Activated CD4-positive, alpha-beta memory T cell treated with anti-CD3 and anti-CD28 coated beads for 36 hours (primary cell): Measurements from ENCODE around the gene CCL28. TPM values are rescaled to one million over a fixed set of nuclear protein-coding genes. Genes with fewer than 3 reads are reported as not detected.
"Not testable (repeated sequence)": the region's sequence is repeated elsewhere in the genome, so short reads cannot be mapped to it uniquely, and the experiment has no call there.

ENCODE experiments used
- CTCF ChIA-PET: fragments of 350-600 bp; sonication (Branson Sonifier 250); formaldehyde crosslinking; loops from one replicate; lab custom pipeline; 2021; ENCODE audit warnings: antibody characterized with exemption, inconsistent platforms; lab: Charles Lee
- POLR2A ChIA-PET: fragments of 350-600 bp; sonication (Branson Sonifier 250); formaldehyde crosslinking; loops from one replicate; lab custom pipeline; 2021; ENCODE audit warnings: antibody characterized with exemption; lab: Charles Lee
- DNase-seq: peaks from one replicate; pipeline ENCODE4 v3.0.0-alpha.2; 2020
- H3K27ac Mint-ChIP-seq: one replicate; pipeline ENCODE4 v1.8.0; 2021; ENCODE audit warnings: mixed read lengths
- H3K27me3 Mint-ChIP-seq: one replicate; pipeline ENCODE4 v1.8.0; 2021; ENCODE audit warnings: mixed read lengths
- H3K36me3 Mint-ChIP-seq: one replicate; pipeline ENCODE4 v1.8.0; 2021; ENCODE audit warnings: mixed read lengths
- H3K4me1 Mint-ChIP-seq: one replicate; pipeline ENCODE4 v1.8.0; 2021; ENCODE audit warnings: low read depth, mixed read lengths
- H3K4me3 Mint-ChIP-seq: one replicate; pipeline ENCODE4 v1.8.0; 2021; ENCODE audit warnings: mild to moderate bottlenecking, mixed read lengths
- H3K9me3 Mint-ChIP-seq: one replicate; pipeline ENCODE4 v1.8.0; 2021; ENCODE audit warnings: mixed read lengths
- intact Hi-C: fragments of 100-400 bp; cut with micrococcal nuclease; formaldehyde crosslinking; loops from one replicate; pipeline ENCODE4 v1.15.1; 2023
- total RNA-seq, 2 experiments: library from RNA; stranded (reverse); gene quantifications; one replicate each; pipeline ENCODE4 v1.2.3, GENCODE V29; 2021

The CCL28 gene, protein sequence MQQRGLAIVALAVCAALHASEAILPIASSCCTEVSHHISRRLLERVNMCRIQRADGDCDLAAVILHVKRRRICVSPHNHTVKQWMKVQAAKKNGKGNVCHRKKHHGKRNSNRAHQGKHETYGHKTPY
- total RNA-seq = 1 to 10 TPM; 7.6 to 8.8 TPM

DNA sequence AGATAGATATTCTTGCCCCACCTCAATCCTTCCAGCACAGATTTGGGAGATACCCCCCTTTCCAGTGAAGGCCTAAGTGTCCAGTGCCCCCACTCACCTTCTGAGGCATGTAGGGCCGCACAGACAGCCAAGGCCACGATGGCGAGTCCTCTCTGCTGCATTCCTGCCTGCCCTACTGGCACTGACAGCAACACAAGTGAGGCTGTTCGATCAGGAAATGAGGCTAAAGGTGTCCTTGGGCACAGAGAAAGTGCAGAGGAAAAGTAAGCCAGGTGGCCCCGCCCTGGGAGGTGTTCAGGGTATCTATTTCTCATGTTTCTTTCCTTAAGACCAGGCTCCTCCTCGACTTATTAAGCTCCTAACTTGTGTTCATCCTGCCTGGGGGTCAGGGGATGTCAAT is at the start of gene CCL28:
Gene CCL28, minus strand, starts transcription at position 236 of the 400 bp plus-strand sequence. Its CDS starts 75 bp downstream, at position 161.
- ChIA-PET CTCF (interaction anchor here (0.6 kb wide), 2 partner anchors 22 to 62 kb away, joined by 3 to 5 read pairs; no protein-coding TSS in a partner anchor), POLR2A (no interaction called here)
- Mint-ChIP-seq H3K36me3 (no peaks in the 10 kb centered on the region), H3K27ac (no peak within 1 kb of the TSS), H3K9me3 (peaks cover 8% of the 10 kb centered on the region), H3K27me3 (no peaks in the 10 kb centered on the region), H3K4me3 (no peak within 1 kb of the TSS), H3K4me1 (no peaks in the 10 kb centered on the region)
- DNase-seq = no peak
- intact Hi-C loops = no loop called here

DNA sequence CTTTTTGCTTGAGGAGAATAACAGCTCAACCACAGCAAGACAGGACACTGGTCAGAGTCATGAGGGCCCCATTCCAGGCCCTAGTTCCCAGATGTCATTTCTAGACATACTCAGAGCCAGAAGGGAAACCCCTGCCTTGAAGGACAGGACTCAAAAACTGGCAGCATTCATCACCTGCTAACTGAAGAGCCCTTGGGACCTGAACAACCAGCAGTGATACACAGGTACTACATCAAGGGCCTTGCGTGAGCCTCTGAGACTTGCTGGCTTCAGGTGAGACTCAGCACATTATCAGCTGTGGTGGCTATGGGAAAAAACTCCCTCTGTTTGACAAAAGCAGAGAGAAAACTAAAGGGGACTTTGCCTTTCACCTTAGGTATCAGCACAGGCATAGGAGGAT is 48.9 kb upstream of the CCL28 start:
- Mint-ChIP-seq H3K9me3 (peaks cover 21% of the 10 kb centered on the region), H3K4me3 (no peak overlapping the region), H3K4me1 (peaks cover 3% of the 10 kb centered on the region), H3K27me3 (no peaks in the 10 kb centered on the region), H3K36me3 (peaks cover 66% of the 10 kb centered on the region), H3K27ac (no peak overlapping the region)
- intact Hi-C loops = no loop called here
- ChIA-PET POLR2A (no interaction called here), CTCF (no interaction called here)
- DNase-seq = no peak

DNA sequence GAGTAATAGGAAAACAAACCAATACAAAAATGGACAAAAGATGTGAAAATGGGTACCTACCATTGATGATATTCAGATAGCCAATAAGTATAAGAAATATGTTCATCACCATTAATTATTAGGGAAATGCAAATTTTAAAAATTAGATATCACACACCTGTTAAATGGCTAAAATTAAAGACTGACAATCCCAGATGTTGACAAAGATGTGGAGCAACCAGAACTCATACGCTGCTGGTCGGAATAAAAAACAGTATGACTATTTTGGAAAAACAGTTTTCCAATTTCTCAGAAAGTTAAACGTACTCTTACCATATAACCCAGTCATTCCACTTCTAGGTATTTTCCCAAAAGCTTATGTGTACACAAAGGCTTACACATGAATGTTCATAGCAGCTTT is 44.4 kb upstream of the CCL28 start:
- Mint-ChIP-seq H3K9me3 (peaks cover 18% of the 10 kb centered on the region), H3K27ac (no peak overlapping the region), H3K4me1 (peaks cover 1% of the 10 kb centered on the region), H3K27me3 (no peaks in the 10 kb centered on the region), H3K36me3 (peaks cover 63% of the 10 kb centered on the region), H3K4me3 (no peak overlapping the region)
- ChIA-PET POLR2A (no interaction called here), CTCF (no interaction called here)
- DNase-seq = no peak
- intact Hi-C loops = no loop called here

DNA sequence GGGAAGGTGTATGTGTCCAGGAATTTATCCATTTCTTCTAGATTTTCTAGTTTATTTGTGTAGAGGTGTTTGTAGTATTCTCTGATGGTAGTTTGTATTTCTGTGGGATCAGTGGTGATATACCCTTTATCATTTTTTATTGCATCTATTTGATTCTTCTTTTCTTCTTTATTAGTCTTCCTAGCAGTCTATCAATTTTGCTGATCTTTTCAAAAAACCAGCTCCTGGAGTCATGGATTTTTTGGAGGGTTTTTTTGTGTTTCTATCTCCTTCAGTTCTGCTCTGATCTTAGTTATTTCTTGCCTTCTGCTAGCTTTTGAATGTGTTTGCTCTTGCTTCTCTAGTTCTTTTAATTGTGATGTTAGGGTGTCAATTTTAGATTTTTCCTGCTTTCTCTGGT is 29.4 kb upstream of the CCL28 start:
- POLR2A ChIA-PET, intact Hi-C loops, H3K27me3 Mint-ChIP-seq, H3K4me1 Mint-ChIP-seq, DNase-seq, CTCF ChIA-PET, H3K4me3 Mint-ChIP-seq, H3K27ac Mint-ChIP-seq: not testable (repeated sequence)
- H3K36me3 Mint-ChIP-seq = peaks cover 40% of the 10 kb centered on the region
- H3K9me3 Mint-ChIP-seq = peaks cover 64% of the 10 kb centered on the region

DNA sequence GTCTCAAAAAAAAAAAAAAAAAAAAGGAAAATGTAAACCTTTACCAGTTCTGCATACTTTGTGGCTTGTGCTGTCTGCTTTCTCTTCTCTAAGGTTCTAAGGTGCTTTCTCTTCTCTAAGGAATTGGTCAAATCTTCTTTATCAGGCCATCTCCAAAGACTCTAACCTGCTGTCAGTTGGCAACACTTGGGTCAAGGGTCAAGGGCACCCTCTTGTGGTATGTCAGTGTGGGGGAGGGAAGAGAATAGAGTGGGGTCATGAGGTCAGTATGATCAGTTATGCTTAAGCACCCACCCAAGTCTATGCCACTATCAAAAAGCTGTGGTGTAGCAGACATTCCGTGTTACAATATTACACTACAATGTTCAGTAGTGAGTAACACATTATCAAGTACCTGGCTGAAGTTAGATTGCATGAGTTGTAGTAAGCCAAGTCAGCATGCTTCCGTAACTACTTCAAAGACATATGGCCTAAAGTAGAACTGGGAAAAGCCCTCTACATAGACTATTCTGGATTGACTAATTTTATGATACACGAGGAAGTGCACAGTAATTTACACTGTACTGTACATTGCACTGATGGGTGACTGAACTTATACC is 25.0 kb upstream of the CCL28 start:
- H3K4me1 Mint-ChIP-seq = no peaks in the 10 kb centered on the region
- peaks cover 10% of the 10 kb centered on the region for H3K36me3 Mint-ChIP-seq
- ChIA-PET POLR2A (no interaction called here), CTCF (no interaction called here)
- H3K27me3 Mint-ChIP-seq = no peaks in the 10 kb centered on the region
- H3K4me3 Mint-ChIP-seq = no peak overlapping the region
- no peak for DNase-seq
- H3K9me3 Mint-ChIP-seq = peaks cover 43% of the 10 kb centered on the region
- no peak overlapping the region for H3K27ac Mint-ChIP-seq
- intact Hi-C loops = no loop called here

DNA sequence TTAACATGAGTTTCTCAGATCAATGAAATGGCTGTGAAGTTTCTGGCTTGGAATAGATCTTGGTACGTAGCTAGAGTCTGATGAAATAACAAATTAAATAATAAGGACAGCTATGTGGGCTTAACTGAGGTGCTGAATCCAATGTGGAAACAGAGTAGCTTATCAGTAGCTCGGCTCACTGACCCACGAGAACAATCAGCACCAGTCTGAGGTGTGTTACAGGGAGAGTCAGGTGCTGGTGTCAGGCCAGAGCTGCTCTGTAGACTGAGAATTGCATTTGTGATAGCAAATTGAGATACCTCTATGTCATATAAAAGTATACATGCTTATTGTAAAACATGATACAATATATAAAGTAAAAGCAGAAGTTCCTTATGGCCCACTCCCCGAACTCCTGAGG is 21.2 kb upstream of the CCL28 start:
- DNase-seq = no peak
- Mint-ChIP-seq H3K27me3 (no peaks in the 10 kb centered on the region), H3K9me3 (peaks cover 15% of the 10 kb centered on the region), H3K27ac (no peak overlapping the region), H3K4me3 (no peak overlapping the region), H3K36me3 (no peaks in the 10 kb centered on the region), H3K4me1 (no peaks in the 10 kb centered on the region)
- POLR2A ChIA-PET = no interaction called here
- intact Hi-C loops = no loop called here
- CTCF ChIA-PET = no interaction called here

DNA sequence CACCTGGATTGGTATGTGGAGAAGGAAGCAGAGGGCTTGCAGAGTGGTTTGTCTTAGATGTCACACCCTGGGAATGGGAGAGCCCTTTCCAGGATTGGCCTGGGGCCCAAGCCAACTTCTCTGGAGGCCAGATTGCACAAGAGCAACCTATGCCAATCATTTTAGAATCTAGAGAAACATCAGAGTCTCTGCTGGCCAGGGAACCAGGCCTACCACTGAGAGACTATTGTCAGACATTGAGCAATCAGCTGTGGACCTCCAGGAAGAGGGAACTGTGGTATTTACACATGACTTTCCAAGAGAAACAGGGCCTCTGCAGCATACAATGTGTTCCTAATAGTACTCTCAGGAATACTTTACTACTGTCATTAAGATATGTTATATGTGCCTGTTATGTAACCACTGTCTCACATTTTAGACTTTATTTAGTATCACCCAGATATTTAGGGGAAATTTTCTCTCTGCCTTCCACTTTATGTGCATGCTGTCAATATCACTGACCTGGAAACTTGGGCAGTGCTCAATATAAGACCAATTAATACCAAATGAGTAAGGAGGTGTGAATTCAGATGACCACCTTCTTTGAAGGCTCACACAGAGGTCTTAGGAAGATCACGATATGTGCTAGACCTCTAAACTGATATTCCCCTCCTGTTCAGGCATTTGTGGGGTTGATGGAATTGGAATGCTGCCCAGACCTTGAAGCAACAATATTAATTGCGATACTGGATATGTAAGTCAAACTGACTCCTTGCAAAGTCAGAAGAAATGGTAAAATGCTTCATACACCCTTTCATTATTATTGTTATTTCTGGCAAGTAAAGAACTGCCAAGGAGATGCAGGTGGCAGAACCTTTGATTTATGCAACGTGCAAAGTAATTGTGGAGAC is 20.5 kb upstream of the CCL28 start:
- POLR2A ChIA-PET = no interaction called here
- CTCF ChIA-PET = no interaction called here

DNA sequence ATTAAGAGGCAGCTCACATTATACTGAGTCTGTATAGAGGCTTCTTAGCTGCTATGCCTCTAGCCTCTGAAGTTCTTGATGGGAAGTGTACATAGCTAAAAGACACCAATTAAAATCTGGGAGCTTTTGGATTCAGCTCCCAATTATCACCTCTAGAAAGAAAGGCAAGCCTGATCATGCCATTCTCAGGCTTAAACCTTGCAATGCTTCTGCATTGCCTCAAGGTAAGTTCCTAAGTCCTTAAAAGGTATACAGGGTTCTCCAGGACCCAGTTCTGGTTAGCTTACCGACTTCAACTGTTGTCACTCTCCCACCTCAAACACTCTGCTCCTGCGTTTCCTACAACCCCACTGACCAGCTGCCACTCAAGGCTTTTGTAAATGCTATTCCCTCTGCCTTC is 17.5 kb upstream of the CCL28 start:
- Mint-ChIP-seq H3K9me3 (no peaks in the 10 kb centered on the region), H3K4me1 (no peaks in the 10 kb centered on the region), H3K27ac (no peak overlapping the region), H3K36me3 (no peaks in the 10 kb centered on the region), H3K4me3 (no peak overlapping the region), H3K27me3 (no peaks in the 10 kb centered on the region)
- POLR2A ChIA-PET = no interaction called here
- intact Hi-C loops = no loop called here
- CTCF ChIA-PET = no interaction called here
- DNase-seq = no peak

More for the DNA sequence above, 20.5 kb upstream of the CCL28 start:
- no peaks in the 10 kb centered on the region for H3K27me3 Mint-ChIP-seq
- intact Hi-C loops = no loop called here
- H3K9me3 Mint-ChIP-seq = peaks cover 9% of the 10 kb centered on the region
- no peak overlapping the region for H3K27ac Mint-ChIP-seq
- H3K4me1 Mint-ChIP-seq = no peaks in the 10 kb centered on the region
- H3K4me3 Mint-ChIP-seq = no peak overlapping the region
- H3K36me3 Mint-ChIP-seq = no peaks in the 10 kb centered on the region
- no peak for DNase-seq

DNA sequence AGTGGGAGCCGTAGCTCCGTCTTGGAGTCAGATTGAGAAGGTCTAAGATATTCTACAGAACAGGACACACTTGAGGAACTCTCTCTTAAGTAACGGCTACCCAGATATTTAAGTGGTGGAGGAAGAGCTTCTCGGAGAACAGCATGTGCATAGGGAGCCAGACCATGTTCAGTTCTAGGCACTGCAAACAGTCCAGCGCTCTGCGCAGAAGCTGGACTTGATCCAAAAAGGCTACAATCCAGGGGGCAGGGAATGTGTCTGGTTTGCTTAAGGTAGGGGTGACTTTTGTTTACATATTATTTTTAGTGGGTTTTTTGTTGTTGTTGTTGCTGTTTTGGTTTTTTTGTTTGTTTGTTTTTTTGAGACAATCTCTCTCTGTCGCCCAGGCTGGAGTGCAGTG is 16.8 kb upstream of the CCL28 start:
- DNase-seq = no peak
- H3K27me3 Mint-ChIP-seq = no peaks in the 10 kb centered on the region
- no peak overlapping the region for H3K4me3 Mint-ChIP-seq
- H3K36me3 Mint-ChIP-seq = no peaks in the 10 kb centered on the region
- no peak overlapping the region for H3K27ac Mint-ChIP-seq
- H3K9me3 Mint-ChIP-seq = no peaks in the 10 kb centered on the region
- H3K4me1 Mint-ChIP-seq = no peaks in the 10 kb centered on the region
- ChIA-PET CTCF (no interaction called here), POLR2A (no interaction called here)
- intact Hi-C loops = no loop called here

DNA sequence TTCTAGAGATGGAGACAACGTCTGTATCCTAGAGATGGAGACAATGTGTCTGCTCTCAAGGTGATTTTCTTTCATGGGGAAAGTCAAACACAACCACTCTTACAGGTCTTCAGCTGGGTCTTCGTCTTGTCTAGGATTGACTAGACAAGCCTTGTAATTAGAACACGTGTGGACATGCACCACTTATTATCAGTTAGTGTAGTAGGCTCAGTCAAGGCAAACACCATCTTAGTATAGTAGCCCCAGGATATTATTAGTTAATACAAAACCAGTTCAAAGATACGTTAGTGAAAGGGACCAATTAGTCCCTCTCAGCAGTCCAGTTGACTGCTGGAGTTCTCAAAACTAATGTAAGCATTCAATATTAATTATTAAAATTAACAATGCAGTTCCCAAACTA is 15.1 kb upstream of the CCL28 start:
- no peak overlapping the region for H3K4me3 Mint-ChIP-seq
- no peaks in the 10 kb centered on the region for H3K4me1 Mint-ChIP-seq

DNA sequence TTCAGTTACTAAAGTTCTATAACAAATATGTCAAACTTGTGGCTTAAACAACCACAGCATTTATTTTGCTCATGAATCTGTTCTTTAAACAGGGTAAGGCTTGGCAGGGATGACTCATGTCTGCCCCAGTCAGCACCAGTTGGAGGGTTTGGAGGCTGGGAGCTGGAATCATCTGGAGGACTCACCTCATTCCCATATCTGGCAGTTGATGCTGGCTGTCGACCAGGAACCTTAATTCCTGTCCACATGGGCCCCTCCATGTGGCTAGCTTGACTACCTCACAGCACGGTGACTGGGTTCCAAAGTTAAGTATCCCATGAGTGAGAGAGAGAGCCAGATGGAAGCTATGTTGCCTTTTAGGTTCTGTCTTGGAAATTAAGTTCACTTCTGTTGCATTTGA is 13.8 kb upstream of the CCL28 start:
- Mint-ChIP-seq H3K4me3 (no peak overlapping the region), H3K36me3 (no peaks in the 10 kb centered on the region), H3K4me1 (peaks cover 2% of the 10 kb centered on the region), H3K27ac (no peak overlapping the region), H3K27me3 (no peaks in the 10 kb centered on the region), H3K9me3 (no peaks in the 10 kb centered on the region)
- no peak for DNase-seq
- POLR2A ChIA-PET = no interaction called here
- intact Hi-C loops = no loop called here
- CTCF ChIA-PET = no interaction called here

More for the DNA sequence above, 15.1 kb upstream of the CCL28 start:
- intact Hi-C loops = no loop called here
- CTCF ChIA-PET = no interaction called here
- Mint-ChIP-seq H3K27me3 (no peaks in the 10 kb centered on the region), H3K9me3 (no peaks in the 10 kb centered on the region), H3K27ac (no peak overlapping the region), H3K36me3 (no peaks in the 10 kb centered on the region)
- POLR2A ChIA-PET = no interaction called here
- DNase-seq = no peak

DNA sequence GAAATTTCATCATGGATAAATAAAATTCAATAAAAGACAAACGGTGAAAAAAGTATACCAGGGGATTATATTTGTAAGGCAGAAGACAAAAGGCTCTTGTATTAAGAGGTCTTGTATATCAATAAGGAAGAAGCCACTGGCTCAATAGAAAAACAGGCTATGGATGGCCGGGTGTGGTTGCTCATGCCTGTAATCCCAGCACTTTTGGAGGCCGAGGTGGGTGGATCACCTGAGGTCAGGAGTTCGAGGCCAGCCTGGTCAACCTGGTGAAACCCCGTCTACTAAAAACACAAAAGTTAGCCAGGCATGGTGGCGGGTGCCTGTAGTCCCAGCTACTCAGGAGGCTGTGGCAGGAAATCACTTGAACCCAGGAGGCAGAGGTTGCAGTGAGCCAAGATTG is 10.9 kb upstream of the CCL28 start:
- H3K36me3 Mint-ChIP-seq, H3K4me1 Mint-ChIP-seq, intact Hi-C loops, CTCF ChIA-PET, DNase-seq, POLR2A ChIA-PET, H3K27me3 Mint-ChIP-seq, H3K27ac Mint-ChIP-seq, H3K4me3 Mint-ChIP-seq, H3K9me3 Mint-ChIP-seq: not testable (repeated sequence)
